ENCODE measurements around the gene PTPRT.

The PTPRT gene

GRCh38 chr20:42401613-42402012 is 788.1 kb downstream of the PTPRT start:
- Histone ChIP-seq H3K4me2 (ENCODE audit: low read length) (no peak overlapping the region), H4K8ac (ENCODE audit: low read depth, low read length) (no peak overlapping the region), H3K79me1 (ENCODE audit: low read length) (no peaks in the 10 kb centered on the region), H2BK120ac (ENCODE audit: low read depth, low read length) (no peak overlapping the region), H4K5ac (ENCODE audit: low read length) (no peak overlapping the region), H3K23ac (ENCODE audit: low read length) (no peak overlapping the region), H3K56ac (ENCODE audit: low read length) (no peak overlapping the region), H3K18ac (ENCODE audit: low read length) (no peak overlapping the region), H3K27me3 (ENCODE audit: insufficient read depth, low read length, poor library complexity) (no peaks in the 10 kb centered on the region), H3K79me2 (ENCODE audit: control insufficient read depth, insufficient read depth, low read length) (no peaks in the 10 kb centered on the region), H3K27ac (ENCODE audit: low read depth, low read length) (no peak overlapping the region), H2AK5ac (ENCODE audit: low read length) (no peak overlapping the region), H3K36me3 (ENCODE audit: control insufficient read depth, insufficient read depth, low read length) (no peaks in the 10 kb centered on the region), H3K4me1 (ENCODE audit: control insufficient read depth, low read depth, low read length) (no peaks in the 10 kb centered on the region), H3K4me3 (ENCODE audit: low read length) (no peak overlapping the region), H2BK5ac (ENCODE audit: low read length) (no peak overlapping the region), H2BK15ac (replicated peaks; ENCODE audit: low read depth) (no peak overlapping the region), H3K4ac (ENCODE audit: low read depth, low read length) (no peak overlapping the region), H3K9ac (ENCODE audit: low read length) (no peak overlapping the region)
- no CpG with 5 or more reads among the region's 3 CpGs for WGBS (ENCODE audit: extremely low coverage, insufficient coverage, low lambda C conversion rate)
- DNase-seq = peak; percentile 7

DNA sequence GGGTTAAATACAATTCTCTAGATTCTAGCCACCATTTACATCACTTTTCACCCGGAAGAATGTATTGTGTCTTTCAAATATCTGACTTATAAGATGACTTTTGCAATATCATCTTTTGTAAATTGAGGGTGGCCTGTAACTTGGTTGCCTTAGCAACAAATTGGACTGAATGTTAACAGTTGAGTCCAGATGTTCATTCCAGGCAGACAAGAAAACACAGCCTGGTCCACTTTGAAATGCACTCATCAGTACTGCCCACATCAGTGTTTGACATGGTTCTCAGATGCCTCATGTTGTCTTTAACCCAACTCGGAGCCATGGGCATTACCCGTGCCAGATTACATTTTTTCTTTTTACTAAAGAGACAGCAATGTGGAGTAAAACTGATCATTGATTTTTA is 789.9 kb downstream of the PTPRT start:
- Histone ChIP-seq H3K23ac (ENCODE audit: low read length) (no peak overlapping the region), H3K18ac (ENCODE audit: low read length) (no peak overlapping the region), H3K79me1 (ENCODE audit: low read length) (no peaks in the 10 kb centered on the region), H3K9ac (ENCODE audit: low read length) (no peak overlapping the region), H3K4ac (ENCODE audit: low read depth, low read length) (no peak overlapping the region), H3K4me2 (ENCODE audit: low read length) (no peak overlapping the region), H3K4me1 (ENCODE audit: control insufficient read depth, low read depth, low read length) (no peaks in the 10 kb centered on the region), H2BK5ac (ENCODE audit: low read length) (no peak overlapping the region), H3K27ac (ENCODE audit: low read depth, low read length) (no peak overlapping the region), H3K56ac (ENCODE audit: low read length) (no peak overlapping the region), H4K8ac (ENCODE audit: low read depth, low read length) (no peak overlapping the region), H2AK5ac (ENCODE audit: low read length) (no peak overlapping the region), H3K4me3 (ENCODE audit: low read length) (no peak overlapping the region), H3K79me2 (ENCODE audit: control insufficient read depth, insufficient read depth, low read length) (no peaks in the 10 kb centered on the region), H2BK120ac (ENCODE audit: low read depth, low read length) (no peak overlapping the region), H3K27me3 (ENCODE audit: insufficient read depth, low read length, poor library complexity) (no peaks in the 10 kb centered on the region), H2BK15ac (replicated peaks; ENCODE audit: low read depth) (no peak overlapping the region), H4K5ac (ENCODE audit: low read length) (no peak overlapping the region), H3K36me3 (ENCODE audit: control insufficient read depth, insufficient read depth, low read length) (no peaks in the 10 kb centered on the region)
- no CpG with 5 or more reads among the region's 3 CpGs for WGBS (ENCODE audit: extremely low coverage, insufficient coverage, low lambda C conversion rate)
- DNase-seq = no peak

DNA sequence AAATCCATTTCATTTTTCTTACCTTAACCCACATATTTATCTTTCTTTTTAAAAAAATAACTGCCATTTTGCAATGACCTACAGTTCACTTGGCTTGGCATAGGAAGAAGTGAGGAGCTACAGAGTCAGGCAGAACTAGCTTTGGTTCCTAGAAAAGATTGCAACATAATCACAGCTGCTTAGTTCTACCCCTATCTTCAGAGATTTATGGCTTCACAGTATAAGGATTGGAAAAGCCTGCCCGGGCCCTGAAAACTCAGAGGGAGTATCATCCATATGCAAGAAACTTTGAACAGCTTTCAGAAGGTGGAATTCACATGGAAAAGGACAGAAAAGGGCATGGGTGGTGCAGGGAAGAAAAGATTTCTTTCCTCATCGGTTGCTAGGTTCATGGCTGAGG is 797.3 kb downstream of the PTPRT start:
- Histone ChIP-seq H3K9ac (ENCODE audit: low read length) (no peak overlapping the region), H3K79me2 (ENCODE audit: control insufficient read depth, insufficient read depth, low read length) (no peaks in the 10 kb centered on the region), H3K36me3 (ENCODE audit: control insufficient read depth, insufficient read depth, low read length) (no peaks in the 10 kb centered on the region), H3K79me1 (ENCODE audit: low read length) (no peaks in the 10 kb centered on the region), H2AK5ac (ENCODE audit: low read length) (no peak overlapping the region), H2BK15ac (replicated peaks; ENCODE audit: low read depth) (no peak overlapping the region), H2BK120ac (ENCODE audit: low read depth, low read length) (no peak overlapping the region), H3K27ac (ENCODE audit: low read depth, low read length) (no peak overlapping the region), H3K4me1 (ENCODE audit: control insufficient read depth, low read depth, low read length) (no peaks in the 10 kb centered on the region), H3K23ac (ENCODE audit: low read length) (no peak overlapping the region), H3K27me3 (ENCODE audit: insufficient read depth, low read length, poor library complexity) (no peaks in the 10 kb centered on the region), H4K5ac (ENCODE audit: low read length) (no peak overlapping the region), H3K4me3 (ENCODE audit: low read length) (no peak overlapping the region), H3K18ac (ENCODE audit: low read length) (no peak overlapping the region), H3K56ac (ENCODE audit: low read length) (no peak overlapping the region), H3K4me2 (ENCODE audit: low read length) (no peak overlapping the region), H2BK5ac (ENCODE audit: low read length) (no peak overlapping the region), H3K4ac (ENCODE audit: low read depth, low read length) (no peak overlapping the region), H4K8ac (ENCODE audit: low read depth, low read length) (no peak overlapping the region)
- WGBS (ENCODE audit: extremely low coverage, insufficient coverage, low lambda C conversion rate) = no CpG with 5 or more reads among the region's 2 CpGs
- DNase-seq = no peak

DNA sequence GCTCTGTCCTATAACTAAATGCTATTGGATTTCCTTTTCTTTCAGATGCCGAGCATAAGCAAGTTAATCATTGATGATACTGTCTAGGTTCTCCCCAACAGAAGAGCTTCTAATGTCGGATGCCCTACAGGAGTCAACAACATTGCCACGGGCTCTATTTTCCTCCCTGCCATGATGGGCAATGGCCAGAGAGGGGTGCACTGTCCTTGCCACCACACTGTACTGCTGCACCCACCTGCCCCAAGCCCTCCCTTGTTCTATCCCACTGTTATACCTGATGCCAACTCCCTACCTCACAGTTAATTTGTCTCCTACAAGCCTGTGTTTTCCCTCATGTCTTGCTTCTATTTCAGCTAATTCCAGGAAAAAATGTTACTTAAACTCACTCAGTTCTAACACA is 797.9 kb downstream of the PTPRT start:
- H3K79me2 ChIP-seq (ENCODE audit: control insufficient read depth, insufficient read depth, low read length) = no peaks in the 10 kb centered on the region
- H3K9ac ChIP-seq (ENCODE audit: low read length) = no peak overlapping the region
- H4K8ac ChIP-seq (ENCODE audit: low read depth, low read length) = no peak overlapping the region
- no peak overlapping the region for H2BK120ac ChIP-seq (ENCODE audit: low read depth, low read length)
- H3K36me3 ChIP-seq (ENCODE audit: control insufficient read depth, insufficient read depth, low read length) = no peaks in the 10 kb centered on the region
- no peaks in the 10 kb centered on the region for H3K79me1 ChIP-seq (ENCODE audit: low read length)
- WGBS (ENCODE audit: extremely low coverage, insufficient coverage, low lambda C conversion rate) = no CpG with 5 or more reads among the region's 3 CpGs
- H3K4ac ChIP-seq (ENCODE audit: low read depth, low read length) = no peak overlapping the region
- no peak overlapping the region for H2BK5ac ChIP-seq (ENCODE audit: low read length)
- no peak overlapping the region for H2AK5ac ChIP-seq (ENCODE audit: low read length)
- no peak overlapping the region for H2BK15ac ChIP-seq (replicated peaks; ENCODE audit: low read depth)
- H3K4me1 ChIP-seq (ENCODE audit: control insufficient read depth, low read depth, low read length) = no peaks in the 10 kb centered on the region
- H3K18ac ChIP-seq (ENCODE audit: low read length) = no peak overlapping the region
- no peak overlapping the region for H3K4me3 ChIP-seq (ENCODE audit: low read length)
- no peak overlapping the region for H3K27ac ChIP-seq (ENCODE audit: low read depth, low read length)
- H4K5ac ChIP-seq (ENCODE audit: low read length) = no peak overlapping the region
- H3K23ac ChIP-seq (ENCODE audit: low read length) = no peak overlapping the region
- H3K27me3 ChIP-seq (ENCODE audit: insufficient read depth, low read length, poor library complexity) = no peaks in the 10 kb centered on the region
- no peak overlapping the region for H3K56ac ChIP-seq (ENCODE audit: low read length)
- no peak overlapping the region for H3K4me2 ChIP-seq (ENCODE audit: low read length)
- no peak for DNase-seq

GRCh38 chr20:42380287-42380686 is 809.4 kb downstream of the PTPRT start:
- Histone ChIP-seq H3K27me3 (ENCODE audit: insufficient read depth, low read length, poor library complexity) (no peaks in the 10 kb centered on the region), H3K36me3 (ENCODE audit: control insufficient read depth, insufficient read depth, low read length) (no peaks in the 10 kb centered on the region), H2AK5ac (ENCODE audit: low read length) (no peak overlapping the region), H3K56ac (ENCODE audit: low read length) (no peak overlapping the region), H3K23ac (ENCODE audit: low read length) (no peak overlapping the region), H3K18ac (ENCODE audit: low read length) (no peak overlapping the region), H3K4ac (ENCODE audit: low read depth, low read length) (no peak overlapping the region), H3K79me1 (ENCODE audit: low read length) (no peaks in the 10 kb centered on the region), H3K4me2 (ENCODE audit: low read length) (no peak overlapping the region), H2BK15ac (replicated peaks; ENCODE audit: low read depth) (no peak overlapping the region), H4K8ac (ENCODE audit: low read depth, low read length) (no peak overlapping the region), H3K4me3 (ENCODE audit: low read length) (no peak overlapping the region), H3K79me2 (ENCODE audit: control insufficient read depth, insufficient read depth, low read length) (no peaks in the 10 kb centered on the region), H2BK120ac (ENCODE audit: low read depth, low read length) (no peak overlapping the region), H3K9ac (ENCODE audit: low read length) (no peak overlapping the region), H2BK5ac (ENCODE audit: low read length) (no peak overlapping the region), H4K5ac (ENCODE audit: low read length) (no peak overlapping the region), H3K27ac (ENCODE audit: low read depth, low read length) (no peak overlapping the region), H3K4me1 (ENCODE audit: control insufficient read depth, low read depth, low read length) (no peaks in the 10 kb centered on the region)
- no peak for DNase-seq
- no CpG with 5 or more reads among the region's 4 CpGs for whole genome bisulfite sequencing (ENCODE audit: extremely low coverage, insufficient coverage, low lambda C conversion rate)

DNA sequence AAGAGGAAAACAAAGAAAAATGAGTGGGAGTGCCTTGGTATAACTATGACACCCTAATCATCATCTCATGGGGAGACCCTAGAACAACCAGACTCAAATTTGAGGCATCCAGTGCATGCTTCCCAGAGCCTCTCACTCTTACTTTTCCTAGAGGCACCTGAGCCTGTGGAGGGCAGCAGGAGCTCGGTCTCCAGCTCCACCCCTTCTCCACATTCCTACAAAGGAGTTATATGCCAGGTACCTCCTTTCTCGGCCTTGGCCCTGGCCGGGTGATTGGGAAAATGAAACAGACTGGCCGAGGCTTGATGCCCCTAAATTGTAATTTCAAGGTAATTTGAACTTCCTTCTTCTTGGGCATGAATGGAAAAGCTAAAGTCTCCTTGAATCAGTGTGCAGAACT is 810.3 kb downstream of the PTPRT start:
- no peaks in the 10 kb centered on the region for H3K79me1 ChIP-seq (ENCODE audit: low read length)
- H3K27ac ChIP-seq (ENCODE audit: low read depth, low read length) = no peak overlapping the region
- H3K56ac ChIP-seq (ENCODE audit: low read length) = no peak overlapping the region
- no peak overlapping the region for H3K4me2 ChIP-seq (ENCODE audit: low read length)
- no peak overlapping the region for H2BK15ac ChIP-seq (replicated peaks; ENCODE audit: low read depth)
- no peaks in the 10 kb centered on the region for H3K36me3 ChIP-seq (ENCODE audit: control insufficient read depth, insufficient read depth, low read length)
- no peak overlapping the region for H4K8ac ChIP-seq (ENCODE audit: low read depth, low read length)
- no peak overlapping the region for H2AK5ac ChIP-seq (ENCODE audit: low read length)
- H3K23ac ChIP-seq (ENCODE audit: low read length) = no peak overlapping the region
- H2BK5ac ChIP-seq (ENCODE audit: low read length) = no peak overlapping the region
- WGBS (ENCODE audit: extremely low coverage, insufficient coverage, low lambda C conversion rate) = no CpG with 5 or more reads among the region's 4 CpGs
- no peak overlapping the region for H2BK120ac ChIP-seq (ENCODE audit: low read depth, low read length)
- H3K9ac ChIP-seq (ENCODE audit: low read length) = no peak overlapping the region
- H3K4ac ChIP-seq (ENCODE audit: low read depth, low read length) = no peak overlapping the region
- no peaks in the 10 kb centered on the region for H3K79me2 ChIP-seq (ENCODE audit: control insufficient read depth, insufficient read depth, low read length)
- no peak overlapping the region for H3K18ac ChIP-seq (ENCODE audit: low read length)
- H4K5ac ChIP-seq (ENCODE audit: low read length) = no peak overlapping the region
- no peak overlapping the region for H3K4me3 ChIP-seq (ENCODE audit: low read length)
- H3K27me3 ChIP-seq (ENCODE audit: insufficient read depth, low read length, poor library complexity) = no peaks in the 10 kb centered on the region
- no peaks in the 10 kb centered on the region for H3K4me1 ChIP-seq (ENCODE audit: control insufficient read depth, low read depth, low read length)
- DNase-seq = no peak

Data from mesendoderm (in vitro differentiated cells).